ENCODE measurements around the gene PTHLH.
A peak's percentile ranks its signal among the peaks of the same experiment; 100 is the strongest.

PTHLH gene

DNA sequence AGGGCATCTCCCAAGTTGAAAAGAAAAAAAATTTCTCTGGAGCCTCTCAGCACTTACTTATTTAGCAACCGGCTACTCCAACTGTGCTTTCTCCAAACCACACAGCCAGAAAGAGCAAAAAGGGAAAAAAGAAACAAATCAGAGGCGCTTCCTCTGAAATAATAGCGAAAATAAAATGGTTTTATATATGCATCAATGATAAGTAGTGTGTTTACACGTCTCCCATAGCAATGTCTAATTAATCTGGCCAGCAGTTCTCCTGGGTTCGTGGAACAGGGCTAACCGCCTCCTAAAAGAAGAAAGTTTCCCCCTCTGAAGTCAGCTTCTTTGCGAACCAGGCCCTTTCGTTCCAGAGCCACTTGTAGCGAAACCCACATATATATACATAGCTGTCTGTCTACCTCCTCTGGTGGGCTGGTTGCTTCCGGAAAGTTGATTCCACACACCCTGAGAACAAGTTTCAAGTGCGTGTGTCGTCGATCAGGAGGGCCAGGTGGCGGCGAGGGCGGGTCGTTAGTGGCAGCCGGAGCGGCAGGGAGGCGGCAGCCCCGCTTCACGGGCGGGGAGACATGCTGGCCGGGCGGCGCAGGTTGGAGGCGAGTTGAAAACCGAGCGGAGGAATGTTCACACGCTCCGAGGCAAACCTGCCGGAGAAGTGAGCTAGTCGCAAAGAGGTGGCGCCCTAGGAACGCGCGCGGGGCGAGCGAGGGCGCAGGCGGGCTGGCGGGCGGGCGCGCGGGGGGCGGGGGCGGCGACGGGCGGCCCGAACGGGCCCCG lies 2.7 kb downstream of the PTHLH start:
- no peak for DNase-seq (ENCODE audit: extremely low read depth, low read depth)
- TF ChIP-seq, protein P1, sequence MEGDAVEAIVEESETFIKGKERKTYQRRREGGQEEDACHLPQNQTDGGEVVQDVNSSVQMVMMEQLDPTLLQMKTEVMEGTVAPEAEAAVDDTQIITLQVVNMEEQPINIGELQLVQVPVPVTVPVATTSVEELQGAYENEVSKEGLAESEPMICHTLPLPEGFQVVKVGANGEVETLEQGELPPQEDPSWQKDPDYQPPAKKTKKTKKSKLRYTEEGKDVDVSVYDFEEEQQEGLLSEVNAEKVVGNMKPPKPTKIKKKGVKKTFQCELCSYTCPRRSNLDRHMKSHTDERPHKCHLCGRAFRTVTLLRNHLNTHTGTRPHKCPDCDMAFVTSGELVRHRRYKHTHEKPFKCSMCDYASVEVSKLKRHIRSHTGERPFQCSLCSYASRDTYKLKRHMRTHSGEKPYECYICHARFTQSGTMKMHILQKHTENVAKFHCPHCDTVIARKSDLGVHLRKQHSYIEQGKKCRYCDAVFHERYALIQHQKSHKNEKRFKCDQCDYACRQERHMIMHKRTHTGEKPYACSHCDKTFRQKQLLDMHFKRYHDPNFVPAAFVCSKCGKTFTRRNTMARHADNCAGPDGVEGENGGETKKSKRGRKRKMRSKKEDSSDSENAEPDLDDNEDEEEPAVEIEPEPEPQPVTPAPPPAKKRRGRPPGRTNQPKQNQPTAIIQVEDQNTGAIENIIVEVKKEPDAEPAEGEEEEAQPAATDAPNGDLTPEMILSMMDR (IDR thresholded peaks at IDR 0.05; ENCODE audit: low read depth, low read length), result peak; percentile 15

DNA sequence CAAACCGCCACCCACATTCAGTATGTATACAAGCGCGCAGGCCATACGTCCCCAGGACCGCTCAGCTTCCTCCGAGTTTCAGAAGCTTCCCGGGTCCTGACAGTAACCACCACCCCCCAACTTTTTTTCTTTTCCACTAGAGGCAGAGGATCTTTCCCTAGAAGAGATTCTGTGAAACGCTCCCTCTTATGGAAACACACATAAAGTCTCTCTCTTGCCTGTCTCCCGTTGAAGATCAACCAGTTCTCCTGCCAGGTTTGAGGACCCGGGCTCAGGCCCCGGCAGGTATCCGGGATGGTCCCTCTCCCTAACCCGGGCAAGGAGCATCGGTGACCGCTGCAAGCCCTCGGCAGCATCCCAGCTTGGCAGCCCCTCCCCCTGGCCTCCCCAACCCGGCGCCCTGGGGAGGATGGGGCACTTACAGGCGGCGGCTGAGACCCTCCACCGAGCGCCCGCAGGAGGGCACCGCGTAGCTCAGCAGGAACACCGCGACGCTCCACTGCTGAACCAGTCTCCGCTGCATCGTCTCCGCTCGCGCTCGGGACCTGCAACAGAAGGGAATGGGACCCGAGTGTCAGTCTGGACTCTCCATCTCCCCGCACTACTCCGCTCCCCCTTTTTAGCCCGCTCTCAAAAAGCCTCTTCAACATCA lies 3.4 kb downstream of the PTHLH start:
- TF ChIP-seq, protein P1 (IDR thresholded peaks at IDR 0.05; ENCODE audit: low read depth, low read length), result peak; percentile 19
- no peak for DNase-seq (ENCODE audit: extremely low read depth, low read depth)

DNA sequence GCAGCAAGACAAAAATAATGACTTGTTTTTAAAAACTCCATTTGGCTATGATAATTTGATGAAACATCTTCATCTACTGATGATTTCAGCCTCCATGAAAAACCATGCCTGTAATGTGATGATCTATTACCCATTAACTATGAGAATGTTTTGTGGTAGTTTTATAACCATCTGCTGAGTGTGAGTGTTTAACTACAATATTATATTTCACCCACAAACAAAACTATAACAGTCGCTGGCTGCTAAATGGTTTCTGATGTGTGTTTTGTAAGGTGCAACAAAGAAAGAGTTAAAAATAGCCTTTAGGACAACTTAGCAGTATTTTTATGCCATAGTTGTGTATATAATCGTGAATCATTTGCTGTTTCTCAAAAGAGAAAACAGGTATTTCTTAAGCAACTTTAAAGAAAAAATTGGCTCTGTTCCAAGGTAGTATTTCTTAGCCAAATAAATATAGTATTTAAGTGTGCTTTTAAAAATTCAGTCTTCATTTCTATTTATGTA lies 4.9 kb downstream of the PTHLH start:
- no peak for DNase-seq (ENCODE audit: extremely low read depth, low read depth)
- TF ChIP-seq, protein P1 (IDR thresholded peaks at IDR 0.05; ENCODE audit: low read depth, low read length), result no peak

DNA sequence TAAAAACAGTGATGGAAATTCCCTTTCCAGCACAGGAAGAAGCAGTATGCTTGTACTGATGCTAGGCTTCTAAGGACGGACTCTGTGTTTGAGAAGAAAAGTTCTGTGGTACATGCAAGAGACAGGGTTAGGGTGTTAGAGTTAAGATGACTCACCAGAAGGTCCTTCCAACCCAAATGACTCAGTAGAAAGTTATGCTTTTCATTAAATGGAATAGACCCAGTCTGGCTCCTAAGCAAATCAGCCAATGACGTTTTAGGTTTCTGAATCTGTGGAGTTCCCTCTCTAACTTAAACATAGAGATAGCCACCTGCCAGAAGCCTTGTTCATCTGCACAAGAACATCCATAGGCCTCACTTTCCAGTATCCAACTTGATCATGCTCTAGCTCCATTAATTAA lies 5.7 kb downstream of the PTHLH start:
- DNase-seq (ENCODE audit: extremely low read depth, low read depth), result peak; percentile 74
- TF ChIP-seq, protein P1 (IDR thresholded peaks at IDR 0.05; ENCODE audit: low read depth, low read length), result no peak

DNA sequence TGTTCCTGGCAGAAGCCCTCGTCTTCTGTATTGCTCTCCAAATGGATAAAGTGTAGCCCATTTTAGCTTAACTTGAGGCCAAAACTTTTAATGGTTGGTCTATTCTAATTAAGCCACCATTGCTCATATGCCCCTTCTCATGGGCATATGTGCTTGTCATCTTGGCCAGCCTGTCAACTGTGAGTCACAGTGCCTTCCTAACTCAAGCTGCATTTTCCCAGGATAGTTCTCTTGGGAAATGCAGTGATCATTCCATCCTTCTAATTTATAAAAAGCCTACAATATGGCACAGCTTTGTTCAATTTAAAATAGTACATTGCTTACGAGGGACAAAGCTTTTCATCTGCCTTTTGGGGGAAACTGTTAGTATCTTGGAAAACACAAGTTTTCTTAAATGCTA lies 6.6 kb downstream of the PTHLH start:
- TF ChIP-seq, protein P1 (IDR thresholded peaks at IDR 0.05; ENCODE audit: low read depth, low read length), result no peak
- no peak for DNase-seq (ENCODE audit: extremely low read depth, low read depth)

DNA sequence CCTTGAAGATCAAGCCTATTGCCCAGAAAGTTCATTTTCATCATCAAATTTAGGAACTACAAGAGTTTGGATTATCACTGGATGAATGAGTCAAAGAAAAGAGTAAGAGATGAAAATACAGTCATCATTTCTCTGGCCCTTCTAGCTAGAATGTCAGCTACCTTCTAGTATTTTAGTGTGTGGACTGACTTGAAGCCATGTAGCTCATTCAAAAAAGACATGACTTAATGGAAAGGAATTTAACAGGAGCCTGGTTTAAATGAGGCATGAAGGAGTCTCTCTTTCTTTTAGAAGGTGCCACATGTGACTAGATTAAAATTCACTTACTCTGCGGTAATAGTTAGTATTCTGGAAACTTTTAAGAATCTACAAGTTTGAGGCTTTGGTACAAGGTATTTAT lies 7.1 kb downstream of the PTHLH start:
- DNase-seq (ENCODE audit: extremely low read depth, low read depth), result no peak
- TF ChIP-seq, protein P1 (IDR thresholded peaks at IDR 0.05; ENCODE audit: low read depth, low read length), result no peak

DNA sequence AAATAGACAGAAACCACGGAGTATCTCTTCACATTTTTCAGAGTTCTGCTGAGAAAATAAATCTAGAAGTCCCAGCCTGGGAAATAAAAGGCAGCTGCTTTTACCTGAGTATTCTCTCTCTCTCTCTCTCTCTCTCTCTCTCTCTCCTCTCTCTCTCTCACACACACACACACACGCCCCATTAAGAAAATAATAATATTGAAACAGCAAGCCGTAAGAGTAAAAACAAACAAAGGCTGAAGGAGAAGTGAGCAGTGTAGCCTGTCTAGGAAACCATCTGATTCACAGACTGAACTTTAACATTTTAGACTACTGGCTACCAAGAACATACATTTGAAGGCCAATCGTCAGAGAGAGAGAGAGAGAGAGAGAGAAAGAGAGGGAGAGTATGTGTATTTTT lies 8.4 kb downstream of the PTHLH start:
- DNase-seq (ENCODE audit: extremely low read depth, low read depth), result no peak
- TF ChIP-seq, protein P1 (IDR thresholded peaks at IDR 0.05; ENCODE audit: low read depth, low read length), result no peak
